ENCODE measurements around the gene RAI1.
"Not testable (repeated sequence)": the region's sequence is repeated elsewhere in the genome, so short reads cannot be mapped to it uniquely, and the experiment has no call there.

RAI1 gene

DNA sequence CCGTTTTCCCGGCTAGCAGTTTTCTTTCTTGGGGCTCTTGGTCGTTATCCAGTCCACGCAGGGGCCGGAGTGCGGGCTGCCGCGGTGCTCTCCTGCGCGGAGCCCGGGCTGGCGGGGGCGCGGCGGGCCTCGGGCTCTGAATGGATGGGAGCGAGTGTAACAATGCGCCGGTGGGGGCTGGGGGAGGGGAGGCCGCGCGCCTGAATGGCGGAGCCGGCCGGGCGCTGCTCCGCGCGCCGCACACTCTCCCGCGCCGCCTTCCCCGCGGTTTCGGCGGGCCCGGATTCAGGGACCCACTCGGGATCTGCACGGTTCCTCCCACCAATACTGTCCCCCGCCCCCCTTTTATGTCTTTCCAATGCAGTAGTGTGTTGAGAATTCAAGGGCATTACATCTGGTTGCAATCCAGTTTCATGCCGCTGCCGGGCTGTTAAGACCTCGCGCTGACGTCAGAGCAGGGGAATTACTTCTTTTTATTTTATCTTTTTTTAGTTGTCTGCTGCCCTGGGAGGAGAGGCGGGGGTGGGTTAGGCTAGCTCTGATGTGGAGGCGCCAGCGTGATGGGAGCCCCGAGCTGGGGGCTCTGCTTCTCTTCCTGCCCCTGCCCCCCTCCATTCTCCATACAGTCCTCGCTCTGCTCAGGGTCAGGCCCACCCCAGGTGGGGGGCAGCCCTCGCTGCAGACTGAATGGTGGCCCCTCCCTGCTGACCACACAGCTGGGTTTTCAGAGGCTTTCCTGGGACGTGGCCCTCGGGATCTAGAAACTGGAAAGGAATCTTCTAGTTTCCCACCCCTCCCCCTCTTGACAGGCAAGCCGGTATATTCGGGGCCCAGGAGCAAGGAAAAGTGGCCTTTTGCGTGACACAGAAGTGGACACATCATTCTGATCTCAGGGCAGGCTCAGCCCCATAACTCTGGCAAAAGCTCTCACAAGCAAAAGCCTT is 1.8 kb downstream of the RAI1 start:
- H3K4me3 ChIP-seq (ENCODE audit: low read depth, low read length) = peak overlapping the region; percentile 96
- no peak for TF ChIP-seq CTCF (IDR thresholded peaks at IDR 0.05; ENCODE audit: borderline replicate concordance, insufficient read depth, low read depth, low read length)

GRCh38 chr17:17683710-17684365 is 2.6 kb downstream of the RAI1 start:
- H3K4me3 ChIP-seq (ENCODE audit: low read depth, low read length) = peak overlapping the region; percentile 96
- no peak for TF ChIP-seq CTCF (IDR thresholded peaks at IDR 0.05; ENCODE audit: borderline replicate concordance, insufficient read depth, low read depth, low read length)

DNA sequence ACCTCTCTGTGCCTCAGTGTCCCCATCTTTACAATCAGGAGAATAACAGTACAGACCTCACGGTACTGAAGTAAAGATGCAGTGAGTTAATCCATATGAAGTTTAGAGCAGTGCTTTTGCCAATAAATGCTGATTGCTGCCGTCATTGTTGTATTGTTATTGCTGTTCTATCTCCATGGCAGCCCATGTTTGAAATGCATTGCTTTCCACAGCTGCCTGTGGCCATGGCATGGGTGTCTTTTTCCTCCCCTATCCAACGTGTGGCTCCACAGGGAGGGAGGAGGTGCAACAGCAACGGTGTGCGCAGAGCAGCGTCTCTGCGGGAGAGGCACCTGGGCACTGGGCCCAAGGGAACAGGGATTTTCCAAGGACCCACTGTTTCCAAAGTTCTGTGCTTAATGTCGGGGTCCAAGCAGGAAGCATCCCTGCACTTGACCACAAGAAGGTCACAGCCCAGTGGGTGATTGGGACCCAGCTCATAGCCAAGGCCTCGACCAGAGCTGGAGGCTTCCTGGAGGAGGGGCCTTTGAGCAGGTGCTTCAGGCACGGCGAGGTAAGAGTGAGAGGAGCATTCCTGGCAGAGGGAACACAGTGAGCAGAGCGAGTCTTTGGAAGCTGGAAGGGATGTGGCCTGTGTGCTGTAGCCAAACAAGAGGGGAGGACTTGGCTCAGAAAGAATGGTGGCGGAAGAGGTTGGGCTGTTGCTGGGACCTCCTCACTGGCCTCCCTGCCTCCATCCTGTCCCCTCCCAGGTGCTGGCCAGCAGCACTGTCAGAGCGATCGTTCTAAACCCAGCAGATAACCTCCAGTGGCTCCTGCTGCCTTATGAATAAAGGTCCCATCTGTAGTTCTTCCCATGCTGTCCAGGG is 3.9 kb downstream of the RAI1 start:
- H3K4me3 ChIP-seq (ENCODE audit: low read depth, low read length) = no peak overlapping the region
- no peak for TF ChIP-seq CTCF (IDR thresholded peaks at IDR 0.05; ENCODE audit: borderline replicate concordance, insufficient read depth, low read depth, low read length)

DNA sequence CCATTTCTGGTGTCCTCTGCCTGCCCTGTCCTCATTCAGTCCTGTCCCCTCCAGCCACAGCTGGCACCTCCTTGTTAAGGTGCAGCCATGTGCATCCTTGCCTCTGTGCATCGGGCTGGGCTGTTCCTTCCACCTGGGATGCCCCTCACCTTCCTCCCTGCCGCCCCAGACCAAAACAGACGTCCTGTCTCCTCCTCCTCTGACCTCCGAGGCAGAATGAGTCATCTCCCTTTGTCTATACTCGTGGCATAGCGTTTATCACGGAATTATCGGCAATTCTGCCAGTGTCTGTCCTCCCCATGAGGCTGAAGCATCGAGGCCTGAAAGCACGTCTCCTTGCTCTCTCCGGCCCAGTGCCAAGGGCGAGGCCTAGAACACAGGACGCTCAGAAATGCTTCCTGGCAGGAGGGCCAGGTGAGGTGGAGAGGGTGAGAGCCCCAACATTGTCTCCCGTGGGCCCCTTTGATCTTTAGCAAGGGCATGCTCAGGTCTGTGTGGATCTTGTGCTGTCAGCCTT is 4.6 kb downstream of the RAI1 start:
- no peak for TF ChIP-seq CTCF (IDR thresholded peaks at IDR 0.05; ENCODE audit: borderline replicate concordance, insufficient read depth, low read depth, low read length)
- no peak overlapping the region for H3K4me3 ChIP-seq (ENCODE audit: low read depth, low read length)

DNA sequence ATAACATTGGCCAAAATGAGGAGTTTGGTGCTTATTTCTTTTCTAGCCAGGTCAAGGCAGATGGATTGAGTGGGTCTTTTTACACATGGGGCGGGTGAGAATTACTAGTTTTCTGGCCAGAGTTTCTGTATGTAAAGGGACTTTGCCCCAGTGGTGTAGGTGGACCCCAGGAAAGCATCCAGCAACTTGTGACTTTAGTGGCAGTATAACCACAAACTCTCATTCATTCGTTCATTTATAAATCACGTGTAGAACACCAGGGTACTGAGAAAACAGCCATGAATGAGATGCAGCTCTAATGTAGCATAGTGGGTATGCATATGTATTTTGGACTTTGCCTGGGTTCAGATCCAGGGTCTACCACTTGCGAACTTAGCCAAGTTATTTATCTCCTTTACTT is 8.1 kb downstream of the RAI1 start:
- no peak overlapping the region for H3K4me3 ChIP-seq (ENCODE audit: low read depth, low read length)
- TF ChIP-seq CTCF (IDR thresholded peaks at IDR 0.05; ENCODE audit: borderline replicate concordance, insufficient read depth, low read depth, low read length) = no peak

DNA sequence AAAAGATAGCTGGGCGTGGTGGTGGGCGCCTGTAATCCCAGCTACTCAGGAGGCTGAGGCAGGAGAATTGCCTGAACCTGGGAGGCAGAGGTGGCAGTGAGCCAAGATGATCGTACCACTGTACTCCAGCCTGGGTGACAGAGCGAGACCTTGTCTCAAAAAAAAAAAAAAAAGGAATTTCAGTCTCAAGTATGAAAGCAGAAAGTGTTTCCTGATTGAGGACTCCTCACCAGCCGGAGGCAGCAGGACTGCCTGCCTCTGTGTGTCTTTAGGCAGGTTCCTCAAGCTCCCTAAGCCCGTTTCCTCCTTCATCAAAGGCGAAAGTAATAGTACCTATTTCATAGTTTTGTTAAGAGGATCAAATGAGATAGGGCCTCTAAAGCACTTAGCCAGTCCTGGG is 9.0 kb downstream of the RAI1 start:
- H3K4me3 ChIP-seq (ENCODE audit: low read depth, low read length) = not testable (repeated sequence)

Data from GM12875 (cell line).